ENCODE results near the gene CNOT4.

Gene CNOT4

GRCh38 chr7:135466442-135467206 is 43.3 kb downstream of the CNOT4 start:
- TF ChIP-seq CTCF (conservative IDR thresholded peaks at IDR 0.05; ENCODE audit: low read depth, low read length), result no peak
- Histone ChIP-seq H3K27me3 (ENCODE audit: insufficient read depth, low read depth) (no peaks in the 10 kb centered on the region), H3K4me1 (ENCODE audit: low read depth, poor library complexity, severe bottlenecking) (no peaks in the 10 kb centered on the region), H3K79me2 (ENCODE audit: insufficient read depth, low read depth) (peaks cover 52% of the 10 kb centered on the region), H3K27ac (no peak overlapping the region), H2AFZ (ENCODE audit: low read depth) (no peak overlapping the region), H4K20me1 (ENCODE audit: insufficient read depth) (no peaks in the 10 kb centered on the region; the same call in 1 of the 2 replicates), H3K9ac (no peak overlapping the region), H3K4me2 (no peak overlapping the region), H3K36me3 (ENCODE audit: insufficient read depth) (no peaks in the 10 kb centered on the region), H3K4me3 (IDR thresholded peaks at IDR 0.05; ENCODE audit: insufficient read depth, low read depth, low read length) (no peak overlapping the region)

GRCh38 chr7:135463908-135464307 is 46.0 kb downstream of the CNOT4 start:
- Histone ChIP-seq H2AFZ (ENCODE audit: low read depth) (no peak overlapping the region), H3K27me3 (ENCODE audit: insufficient read depth, low read depth) (no peaks in the 10 kb centered on the region), H3K4me1 (ENCODE audit: low read depth, poor library complexity, severe bottlenecking) (no peaks in the 10 kb centered on the region), H3K36me3 (ENCODE audit: insufficient read depth) (no peaks in the 10 kb centered on the region), H3K27ac (no peak overlapping the region), H3K9ac (no peak overlapping the region), H3K4me2 (no peak overlapping the region), H3K4me3 (IDR thresholded peaks at IDR 0.05; ENCODE audit: insufficient read depth, low read depth, low read length) (no peak overlapping the region), H4K20me1 (ENCODE audit: insufficient read depth) (no peaks in the 10 kb centered on the region; the same call in none of the 2 replicates), H3K79me2 (ENCODE audit: insufficient read depth, low read depth) (peaks cover 61% of the 10 kb centered on the region; the same call in 1 of the 2 replicates)
- no peak for TF ChIP-seq CTCF (conservative IDR thresholded peaks at IDR 0.05; ENCODE audit: low read depth, low read length)

GRCh38 chr7:135459951-135460567 is 49.8 kb downstream of the CNOT4 start:
- no peak for TF ChIP-seq CTCF (conservative IDR thresholded peaks at IDR 0.05; ENCODE audit: low read depth, low read length)
- Histone ChIP-seq H3K9ac (no peak overlapping the region), H2AFZ (ENCODE audit: low read depth) (no peak overlapping the region), H3K4me1 (ENCODE audit: low read depth, poor library complexity, severe bottlenecking) (no peaks in the 10 kb centered on the region), H3K27ac (no peak overlapping the region), H4K20me1 (ENCODE audit: insufficient read depth) (no peaks in the 10 kb centered on the region; the same call in none of the 2 replicates), H3K79me2 (ENCODE audit: insufficient read depth, low read depth) (peaks cover 62% of the 10 kb centered on the region; the same call in 1 of the 2 replicates), H3K4me2 (no peak overlapping the region), H3K4me3 (IDR thresholded peaks at IDR 0.05; ENCODE audit: insufficient read depth, low read depth, low read length) (no peak overlapping the region), H3K36me3 (ENCODE audit: insufficient read depth) (no peaks in the 10 kb centered on the region), H3K27me3 (ENCODE audit: insufficient read depth, low read depth) (no peaks in the 10 kb centered on the region)

- Histone ChIP-seq H3K27me3 (ENCODE audit: insufficient read depth, low read depth) (no peaks in the 10 kb centered on the region), H2AFZ (ENCODE audit: low read depth) (no peak overlapping the region), H3K4me1 (ENCODE audit: low read depth, poor library complexity, severe bottlenecking) (no peaks in the 10 kb centered on the region), H3K4me3 (IDR thresholded peaks at IDR 0.05; ENCODE audit: insufficient read depth, low read depth, low read length) (no peak overlapping the region), H3K9ac (no peak overlapping the region), H3K36me3 (ENCODE audit: insufficient read depth) (no peaks in the 10 kb centered on the region), H3K27ac (no peak overlapping the region), H4K20me1 (ENCODE audit: insufficient read depth) (no peaks in the 10 kb centered on the region; the same call in 1 of the 2 replicates), H3K4me2 (no peak overlapping the region), H3K79me2 (ENCODE audit: insufficient read depth, low read depth) (peaks cover 58% of the 10 kb centered on the region; the same call in 1 of the 2 replicates)
- TF ChIP-seq CTCF (conservative IDR thresholded peaks at IDR 0.05; ENCODE audit: low read depth, low read length), result no peak
Measured at GRCh38 chr7:135459076-135459475, 50.8 kb downstream of the CNOT4 start.
